Hippocampal formation (tissue), 2 donors: ENCODE measurements around the gene CAPN1.
"Not testable (repeated sequence)": the region's sequence is repeated elsewhere in the genome, so short reads cannot be mapped to it uniquely, and the experiment has no call there.

Source experiments
- DNase-seq, 2 donors: peaks; one replicate each; lab custom pipeline; 2025; lab: John Stamatoyannopoulos, UW

The CAPN1 gene

GRCh38 chr11:65160643-65161042 lies 21.1 kb upstream of the CAPN1 start:
- DNase-seq: no peak

GRCh38 chr11:65163684-65164083 lies 18.0 kb upstream of the CAPN1 start:
- DNase-seq: no peak

- DNase-seq: no peak
Observed at GRCh38 chr11:65165410-65166317, 16.1 kb upstream of the CAPN1 start.

GRCh38 chr11:65166893-65167292 lies 14.8 kb upstream of the CAPN1 start:
- no peak for DNase-seq

- DNase-seq: no peak
Observed at GRCh38 chr11:65167656-65168055, 14.1 kb upstream of the CAPN1 start.

- DNase-seq: no peak
Observed at GRCh38 chr11:65169164-65169641, 12.5 kb upstream of the CAPN1 start.

GRCh38 chr11:65170058-65170534 lies 11.6 kb upstream of the CAPN1 start, which contains the start of gene SPDYC:
Gene SPDYC, plus strand, starts transcription at chr11:65170233. Its CDS starts 1,125 bp downstream, at chr11:65171358.
- no peak for DNase-seq

- no peak for DNase-seq
Observed at GRCh38 chr11:65172600-65172999, 9.1 kb upstream of the CAPN1 start.

- not testable (repeated sequence) for DNase-seq
Observed at GRCh38 chr11:65174571-65175010, 7.1 kb upstream of the CAPN1 start.

- peak in 1 of 2 donors; percentile 12 for DNase-seq
Observed at GRCh38 chr11:65180877-65181568, 705 bp upstream of the CAPN1 start.

GRCh38 chr11:65182258-65183170 lies 786 bp downstream of the CAPN1 start:
- no peak for DNase-seq

GRCh38 chr11:65183201-65183891 lies 1.6 kb downstream of the CAPN1 start:
- DNase-seq: no peak

GRCh38 chr11:65184146-65184545 lies 2.4 kb downstream of the CAPN1 start:
- no peak for DNase-seq

- no peak for DNase-seq
Observed at GRCh38 chr11:65185171-65185570, 3.4 kb downstream of the CAPN1 start.

GRCh38 chr11:65185869-65186341 lies 4.2 kb downstream of the CAPN1 start:
- DNase-seq: no peak

- DNase-seq: no peak
Observed at GRCh38 chr11:65186701-65187100, 5.0 kb downstream of the CAPN1 start.

- no peak for DNase-seq
Observed at GRCh38 chr11:65187146-65187675, 5.5 kb downstream of the CAPN1 start.

- no peak for DNase-seq
Observed at GRCh38 chr11:65187971-65188461, 6.3 kb downstream of the CAPN1 start.

- DNase-seq: no peak
Observed at GRCh38 chr11:65188486-65188885, 6.8 kb downstream of the CAPN1 start.

GRCh38 chr11:65189191-65189590 lies 7.5 kb downstream of the CAPN1 start:
- no peak for DNase-seq
